Stomach (tissue), 9 donors: ENCODE results near the gene SLC22A4. TPM values are rescaled to one million over a fixed set of nuclear protein-coding genes. Genes with fewer than 3 reads are reported as not detected.
A peak's percentile ranks its signal among the peaks of the same experiment; 100 is the strongest.

Experiments used
- DNase-seq, 2 donors: peaks; one replicate each; pipeline versions ENCODE4 v3.0.0 to v3.0.0-alpha.2; 2013 to 2019
- H3K27ac ChIP-seq, 5 donors: fragments of 200-600 bp in 4 of 5; sonication (generic) in 4 of 5; one replicate each; pipeline ENCODE4 v1.5.1; 2013 to 2019; ENCODE audit warnings: mild to moderate bottlenecking in 1 of 5, moderate library complexity in 1 of 5
- H3K27me3 ChIP-seq, 3 donors: fragments of 200-600 bp; sonication (generic); one replicate each; pipeline ENCODE4 v1.5.1; 2017 to 2019; ENCODE audit warnings: mixed run types in 1 of 3
- H3K36me3 ChIP-seq, 4 donors: fragments of 200-600 bp; sonication (generic); 1 replicate in 3 of 4; 2 replicates in 1 of 4; pipeline ENCODE4 v1.5.1; 2016 to 2019
- H3K4me1 ChIP-seq, 4 donors: fragments of 200-600 bp; sonication (generic); one replicate each; pipeline ENCODE4 v1.5.1; 2016 to 2019
- H3K4me3 ChIP-seq, 4 donors: fragments of 200-600 bp; sonication (generic) in 3 of 4; one replicate each; pipeline ENCODE4 v1.5.1; 2016 to 2019; ENCODE audit warnings: mild to moderate bottlenecking in 1 of 4
- H3K9me3 ChIP-seq, 4 donors: fragments of 200-600 bp; sonication (generic); one replicate each; pipeline ENCODE4 v1.5.1; 2016 to 2019
- CTCF ChIP-seq, 7 experiments: fragments of 450-650 bp in 4 of 7; fragments of 200-600 bp in 3 of 7; sonication (generic) in 3 of 7; IDR thresholded peaks; one replicate each; pipeline ENCODE4 v1.5.1; 2016 to 2019; ENCODE audit warnings: antibody characterized with exemption in 7 of 7, control low read depth in 2 of 7, mild to moderate bottlenecking in 1 of 7
- EP300 ChIP-seq: sonication (generic); formaldehyde crosslinking; IDR thresholded peaks from one replicate; pipeline ENCODE4 v1.6.1; 2017; ENCODE audit warnings: antibody characterized with exemption
- POLR2A ChIP-seq, 4 donors: fragments of 450-650 bp; IDR thresholded peaks; one replicate each; pipeline ENCODE4 v1.6.1; 2016; ENCODE audit warnings: antibody characterized with exemption in 4 of 4, control low read depth in 2 of 4, mild to moderate bottlenecking in 1 of 4, moderate library complexity in 1 of 4
- POLR2AphosphoS5 ChIP-seq, 3 donors: sonication (generic); formaldehyde crosslinking; IDR thresholded peaks; one replicate each; pipeline ENCODE4 v1.6.1; 2016; ENCODE audit warnings: antibody characterized with exemption in 3 of 3
- WGBS, 5 donors: extraction: QIAGEN DNeasy Blood & Tissue Kit in 3 of 5; methylation state at CpG; one replicate each; pipeline versions ENCODE4 v1.1.5 to v1.1.7; 2013 to 2018; 5-methylcytosine and 5-hydroxymethylcytosine counted together
- intact Hi-C: fragments of 100-400 bp; cut with DNase I; formaldehyde crosslinking; loops from one replicate; pipeline ENCODE4 v1.15.1; 2023; ENCODE audit warnings: low total_unique reads
- polyA plus RNA-seq, 3 donors: library from polyadenylated mRNA; stranded (reverse); fragments of 200-250 nt; gene quantifications; one replicate each; pipeline ENCODE4 v1.2.3, GENCODE V29; 2013
- total RNA-seq, 5 donors: library from RNA; depleted of rRNA; stranded (reverse); fragments of >200 nt; gene quantifications; one replicate each; pipeline versions ENCODE4 v1.1.0 to v1.2.3, GENCODE V29; 2014 to 2016
- donor health status: healthy with polysubstance abuse.
- donor health status: Bipolar disorder and iron deficiency.
- donor health status: healthy.

The SLC22A4 gene
- total and polyA plus RNA-seq, 8 donors, result 0.31 to 24.5 (median 0.53) TPM; not detected in 2

GRCh38 chr5:132272311-132273210 is 21.6 kb upstream of the SLC22A4 start:
- H3K9me3 ChIP-seq, result no peaks in the 10 kb centered on the region
- intact Hi-C loops, result no loop called here
- peak; percentile 69 to 77 for DNase-seq
- TF ChIP-seq EP300 (no peak), POLR2A (IDR thresholded peaks at IDR 0.05) (no peak), CTCF (IDR thresholded peaks at IDR 0.05) (peak in 6 of 7 experiments; percentile 25 to 94 (median 79))
- H3K4me3 ChIP-seq, result peak overlapping the region in 3 of 4 donors; percentile 12 to 33 (median 26)
- H3K27me3 ChIP-seq, result no peaks in the 10 kb centered on the region
- H3K36me3 ChIP-seq, result peaks cover 0 to 38% (median 18%) of the 10 kb centered on the region in 4 donors
- H3K4me1 ChIP-seq, result peaks cover 0 to 45% (median 18%) of the 10 kb centered on the region in 4 donors
- WGBS, 5 donors, result 49 to 57% (median 53%) methylated on average over 37 of the region's 37 CpGs
- peak overlapping the region in 2 of 5 donors; percentile 19 to 61 for H3K27ac ChIP-seq

GRCh38 chr5:132273631-132274030 is 20.6 kb upstream of the SLC22A4 start:
- H3K27ac ChIP-seq, result peak overlapping the region in 2 of 5 donors; percentile 16 to 61
- no peaks in the 10 kb centered on the region for H3K9me3 ChIP-seq
- intact Hi-C loops, result no loop called here
- TF ChIP-seq EP300 (no peak), POLR2A (IDR thresholded peaks at IDR 0.05) (no peak), POLR2AphosphoS5 (IDR thresholded peaks at IDR 0.05) (no peak), CTCF (IDR thresholded peaks at IDR 0.05) (no peak)
- no peak overlapping the region for H3K4me3 ChIP-seq
- DNase-seq, result no peak
- H3K36me3 ChIP-seq, result peaks cover 0 to 28% (median 15%) of the 10 kb centered on the region in 4 donors
- H3K4me1 ChIP-seq, result peaks cover 0 to 37% (median 18%) of the 10 kb centered on the region in 4 donors
- H3K27me3 ChIP-seq, result no peaks in the 10 kb centered on the region
- WGBS, 5 donors, result 56 to 80% (median 62%) methylated on average over 2 of the region's 2 CpGs

- peak; percentile 14 to 79 for DNase-seq
- no peaks in the 10 kb centered on the region for H3K27me3 ChIP-seq
- H3K36me3 ChIP-seq, result peaks cover 0 to 24% (median 15%) of the 10 kb centered on the region in 4 donors
- H3K4me3 ChIP-seq, result no peak overlapping the region
- H3K4me1 ChIP-seq, result peaks cover 0 to 31% (median 16%) of the 10 kb centered on the region in 4 donors
- intact Hi-C loops, result no loop called here
- H3K9me3 ChIP-seq, result no peaks in the 10 kb centered on the region
- H3K27ac ChIP-seq, result peak overlapping the region in 2 of 5 donors; percentile 3 to 61
- 65 to 86% (median 70%) methylated on average over 5 to 14 of the region's 14 CpGs for WGBS, 5 donors
- no peak for TF ChIP-seq CTCF (IDR thresholded peaks at IDR 0.05)
- no peak for TF ChIP-seq EP300
- no peak for TF ChIP-seq POLR2AphosphoS5 (IDR thresholded peaks at IDR 0.05)
- no peak for TF ChIP-seq POLR2A (IDR thresholded peaks at IDR 0.05)
Observed at GRCh38 chr5:132274050-132274792, 20.0 kb upstream of the SLC22A4 start.
